Chondrocyte (in vitro differentiated cells): ENCODE results near the gene C14orf93. TPM values are rescaled to one million over a fixed set of nuclear protein-coding genes. Genes with fewer than 3 reads are reported as not detected.
"Not testable (repeated sequence)": the region's sequence is repeated elsewhere in the genome, so short reads cannot be mapped to it uniquely, and the experiment has no call there.

Experiments used
- DNase-seq: peaks from one replicate; pipeline ENCODE4 v3.0.0; 2021; ENCODE audit warnings: mixed read lengths, low spot score
- H3K27ac Mint-ChIP-seq: one replicate; pipeline ENCODE4 v1.8.0; 2021; ENCODE audit warnings: mild to moderate bottlenecking, moderate library complexity, mixed read lengths; ENCODE audit not compliant: unreplicated experiment
- H3K27me3 Mint-ChIP-seq: 2 replicates; pipeline ENCODE4 v1.8.0; 2021; ENCODE audit warnings: low read depth, mixed read lengths
- H3K36me3 Mint-ChIP-seq: 2 replicates; pipeline ENCODE4 v1.8.0; 2021; ENCODE audit warnings: low read depth, mixed read lengths
- H3K4me1 Mint-ChIP-seq: 2 replicates; pipeline ENCODE4 v1.8.0; 2021; ENCODE audit warnings: low read depth, mild to moderate bottlenecking, mixed read lengths
- H3K4me3 Mint-ChIP-seq: one replicate; pipeline ENCODE4 v1.8.0; 2021; ENCODE audit warnings: mild to moderate bottlenecking, moderate library complexity, mixed read lengths; ENCODE audit not compliant: unreplicated experiment
- H3K9me3 Mint-ChIP-seq: 2 replicates; pipeline ENCODE4 v1.8.0; 2021; ENCODE audit warnings: low read depth, mixed read lengths
- total RNA-seq: library from RNA; stranded (reverse); gene quantifications from 3 replicates; pipeline ENCODE4 v1.2.1, GENCODE V29; 2021
- TF ChIP-seq, protein P1 (sequence below): fragments of 200-600 bp; sonication (generic); IDR thresholded peaks from 2 replicates; pipeline ENCODE4 v1.5.0; 2021; ENCODE audit warnings: antibody characterized with exemption, mild to moderate bottlenecking, moderate library complexity

Gene C14orf93
- total RNA-seq, 1 donor from 2014 or later, result 6.0 TPM

- no peaks in the 10 kb centered on the region for H3K9me3 Mint-ChIP-seq
- H3K4me3 Mint-ChIP-seq, result peak overlapping the region; percentile 74
- peak overlapping the region; percentile 90 for H3K27ac Mint-ChIP-seq
- H3K4me1 Mint-ChIP-seq, result peaks cover 47% of the 10 kb centered on the region
- H3K36me3 Mint-ChIP-seq, result no peaks in the 10 kb centered on the region
- no peak for DNase-seq
- TF ChIP-seq, protein P1, sequence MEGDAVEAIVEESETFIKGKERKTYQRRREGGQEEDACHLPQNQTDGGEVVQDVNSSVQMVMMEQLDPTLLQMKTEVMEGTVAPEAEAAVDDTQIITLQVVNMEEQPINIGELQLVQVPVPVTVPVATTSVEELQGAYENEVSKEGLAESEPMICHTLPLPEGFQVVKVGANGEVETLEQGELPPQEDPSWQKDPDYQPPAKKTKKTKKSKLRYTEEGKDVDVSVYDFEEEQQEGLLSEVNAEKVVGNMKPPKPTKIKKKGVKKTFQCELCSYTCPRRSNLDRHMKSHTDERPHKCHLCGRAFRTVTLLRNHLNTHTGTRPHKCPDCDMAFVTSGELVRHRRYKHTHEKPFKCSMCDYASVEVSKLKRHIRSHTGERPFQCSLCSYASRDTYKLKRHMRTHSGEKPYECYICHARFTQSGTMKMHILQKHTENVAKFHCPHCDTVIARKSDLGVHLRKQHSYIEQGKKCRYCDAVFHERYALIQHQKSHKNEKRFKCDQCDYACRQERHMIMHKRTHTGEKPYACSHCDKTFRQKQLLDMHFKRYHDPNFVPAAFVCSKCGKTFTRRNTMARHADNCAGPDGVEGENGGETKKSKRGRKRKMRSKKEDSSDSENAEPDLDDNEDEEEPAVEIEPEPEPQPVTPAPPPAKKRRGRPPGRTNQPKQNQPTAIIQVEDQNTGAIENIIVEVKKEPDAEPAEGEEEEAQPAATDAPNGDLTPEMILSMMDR, result no peak
- no peaks in the 10 kb centered on the region for H3K27me3 Mint-ChIP-seq
Measured at GRCh38 chr14:23005451-23006187, 4.3 kb downstream of the C14orf93 start.

DNA sequence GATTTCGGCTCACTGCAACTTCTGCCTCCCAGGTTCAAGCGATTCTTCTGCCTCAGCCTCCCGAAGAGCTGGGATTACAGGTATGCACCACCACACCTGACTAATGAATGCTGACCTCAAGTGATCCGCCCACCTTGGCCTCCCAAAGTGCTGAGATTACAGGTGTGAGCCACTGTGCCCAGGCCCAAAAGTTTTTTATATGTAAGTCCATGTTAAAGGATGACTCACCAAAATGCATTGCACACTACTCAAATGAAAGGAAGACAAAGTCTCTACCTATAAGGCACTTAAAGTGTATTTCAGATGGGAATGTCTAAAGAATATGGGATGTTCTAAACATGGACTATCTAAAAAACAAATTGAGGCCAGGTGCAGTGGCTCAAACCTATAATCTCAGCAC, 5.7 kb downstream of the C14orf93 start:
- not testable (repeated sequence) for H3K9me3 Mint-ChIP-seq, H3K36me3 Mint-ChIP-seq, DNase-seq, H3K27ac Mint-ChIP-seq, H3K4me3 Mint-ChIP-seq, H3K27me3 Mint-ChIP-seq
- H3K4me1 Mint-ChIP-seq, result peaks cover 36% of the 10 kb centered on the region

- Mint-ChIP-seq H3K4me3 (no peak overlapping the region), H3K27ac (no peak overlapping the region)
- TF ChIP-seq, protein P1, result no peak
Measured at GRCh38 chr14:23002592-23002991, 7.4 kb downstream of the C14orf93 start.

GRCh38 chr14:23000860-23001259, 9.1 kb downstream of the C14orf93 start:
- peaks cover 11% of the 10 kb centered on the region for H3K4me1 Mint-ChIP-seq
- H3K9me3 Mint-ChIP-seq, result no peaks in the 10 kb centered on the region
- TF ChIP-seq, protein P1, result no peak
- no peak overlapping the region for H3K4me3 Mint-ChIP-seq
- H3K27ac Mint-ChIP-seq, result no peak overlapping the region
- no peaks in the 10 kb centered on the region for H3K27me3 Mint-ChIP-seq
- DNase-seq, result no peak
- H3K36me3 Mint-ChIP-seq, result no peaks in the 10 kb centered on the region

More at GRCh38 chr14:23002592-23002991, 7.4 kb downstream of the C14orf93 start:
- Mint-ChIP-seq H3K9me3 (no peaks in the 10 kb centered on the region), H3K27me3 (no peaks in the 10 kb centered on the region), H3K4me1 (peaks cover 24% of the 10 kb centered on the region), H3K36me3 (no peaks in the 10 kb centered on the region)
- no peak for DNase-seq

DNA sequence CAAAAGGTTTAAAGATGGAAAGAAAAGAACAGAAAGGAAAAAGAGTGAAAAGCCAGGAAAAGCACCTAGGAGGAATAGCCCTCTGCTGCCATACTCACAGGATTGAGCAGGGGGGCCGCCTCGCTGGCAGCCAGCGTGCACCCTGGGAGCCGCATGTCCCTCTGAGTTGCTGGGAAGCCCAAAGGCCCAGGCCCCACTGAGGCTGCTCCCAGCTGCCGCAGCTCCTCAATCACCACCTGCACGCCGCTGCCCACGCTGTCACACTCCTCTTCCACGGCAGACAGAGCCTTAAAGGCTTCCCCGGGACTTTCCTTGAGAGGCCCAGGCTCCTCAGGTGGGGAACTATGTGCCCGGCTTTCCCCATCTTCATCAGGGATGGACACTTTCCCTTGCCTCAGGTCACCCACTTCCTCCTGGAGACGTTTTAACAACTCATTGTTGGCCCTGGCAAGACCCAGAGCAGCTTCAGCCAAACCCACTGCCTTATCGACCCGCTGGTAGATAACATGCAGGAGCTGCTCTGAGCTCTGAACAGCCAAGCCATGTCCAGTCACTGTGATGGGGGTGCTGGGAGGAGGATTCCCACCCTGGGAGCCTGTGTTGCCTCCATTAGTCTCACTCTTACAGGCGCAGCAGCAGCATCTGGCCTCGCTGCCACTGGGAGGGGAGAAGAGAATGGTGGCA, 11.5 kb downstream of the C14orf93 start:
- TF ChIP-seq, protein P1, result no peak
- Mint-ChIP-seq H3K36me3 (no peaks in the 10 kb centered on the region), H3K9me3 (no peaks in the 10 kb centered on the region), H3K27ac (no peak overlapping the region), H3K4me3 (no peak overlapping the region), H3K4me1 (peaks cover 17% of the 10 kb centered on the region), H3K27me3 (no peaks in the 10 kb centered on the region)
- no peak for DNase-seq
